SHP77 (cell line): ENCODE results near the gene ZNF462.
A peak's percentile ranks its signal among the peaks of the same experiment; 100 is the strongest.
"Not testable (repeated sequence)": the region's sequence is repeated elsewhere in the genome, so short reads cannot be mapped to it uniquely, and the experiment has no call there.

Source experiments
- DNase-seq, 2 experiments: peaks; one replicate each; lab custom pipeline; 2025; lab: John Stamatoyannopoulos, UW

Gene ZNF462

GRCh38 chr9:106862821-106863720 lies at the start of gene ZNF462:
Gene ZNF462 (plus strand): TSS chr9:106863166. CDS start chr9:106923384, 60,218 bp downstream.
- DNase-seq = peak; percentile 41 to 46

- no peak for DNase-seq
These were observed 46.4 kb upstream of the ZNF462 start for GRCh38 chr9:106816524-106816923.

GRCh38 chr9:106818034-106818433 lies 44.9 kb upstream of the ZNF462 start:
- DNase-seq = no peak

- DNase-seq = no peak
These were observed 42.1 kb upstream of the ZNF462 start for GRCh38 chr9:106820866-106821265.

GRCh38 chr9:106828070-106828469 lies 34.9 kb upstream of the ZNF462 start:
- no peak for DNase-seq

GRCh38 chr9:106828965-106829364 lies 34.0 kb upstream of the ZNF462 start:
- DNase-seq = no peak

GRCh38 chr9:106829666-106830408 lies 33.1 kb upstream of the ZNF462 start:
- DNase-seq = no peak

- DNase-seq = no peak
These were observed 32.3 kb upstream of the ZNF462 start for GRCh38 chr9:106830527-106831150.

- no peak for DNase-seq
These were observed 28.1 kb upstream of the ZNF462 start for GRCh38 chr9:106834888-106835287.

- no peak for DNase-seq
These were observed 27.1 kb upstream of the ZNF462 start for GRCh38 chr9:106835840-106836239.

GRCh38 chr9:106843371-106843770 lies 19.6 kb upstream of the ZNF462 start:
- DNase-seq = no peak

GRCh38 chr9:106846307-106846706 lies 16.7 kb upstream of the ZNF462 start:
- DNase-seq = no peak

- no peak for DNase-seq
These were observed 16.1 kb upstream of the ZNF462 start for GRCh38 chr9:106846857-106847256.

- DNase-seq = not testable (repeated sequence)
These were observed 11.3 kb upstream of the ZNF462 start for GRCh38 chr9:106851640-106852039.

GRCh38 chr9:106857811-106858470 lies 5.0 kb upstream of the ZNF462 start:
- no peak for DNase-seq

GRCh38 chr9:106859957-106860720 lies 2.8 kb upstream of the ZNF462 start:
- no peak for DNase-seq

GRCh38 chr9:106860721-106861639 lies 2.0 kb upstream of the ZNF462 start:
- no peak for DNase-seq

GRCh38 chr9:106861640-106862109 lies 1.3 kb upstream of the ZNF462 start:
- no peak for DNase-seq

GRCh38 chr9:106862110-106862820 lies 701 bp upstream of the ZNF462 start:
- no peak for DNase-seq
